ENCODE data around the gene UBXN6. TPM values are rescaled to one million over a fixed set of nuclear protein-coding genes. Genes with fewer than 3 reads are reported as not detected.

Gene UBXN6
- total and polyA plus RNA-seq, 7 donors = 47.1 to 160 (median 96.3) TPM

GRCh38 chr19:4504891-4505569 is 47.4 kb upstream of the UBXN6 start:
- Histone ChIP-seq H3K9me3 (no peaks in the 10 kb centered on the region), H3K27me3 (no peaks in the 10 kb centered on the region), H3K4me3 (no peak overlapping the region), H3K36me3 (peaks cover 19 to 83% (median 56%) of the 10 kb centered on the region in 4 donors), H3K27ac (peak overlapping the region in 3 of 4 donors; percentile 42 to 66 (median 63)), H3K4me1 (peaks cover 0 to 47% (median 34%) of the 10 kb centered on the region in 4 donors)
- TF ChIP-seq EP300 (IDR thresholded peaks at IDR 0.05) = no peak
- peak in 1 of 4 donors; percentile 3 for TF ChIP-seq POLR2AphosphoS5 (IDR thresholded peaks at IDR 0.05)
- no peak for TF ChIP-seq CTCF (IDR thresholded peaks at IDR 0.05)
- no peak for TF ChIP-seq POLR2A (IDR thresholded peaks at IDR 0.05)
- WGBS, 2 donors = 78 to 91% methylated on average over 15 of the region's 15 CpGs
- DNase-seq = no peak
- intact Hi-C loops (cut with DNase I) = no loop called here

GRCh38 chr19:4504297-4504701 is 46.7 kb upstream of the UBXN6 start:
- intact Hi-C loops (cut with DNase I) = no loop called here
- H3K27me3 ChIP-seq = no peaks in the 10 kb centered on the region
- H3K4me1 ChIP-seq = peaks cover 0 to 44% (median 33%) of the 10 kb centered on the region in 4 donors
- peak overlapping the region in 3 of 4 donors; percentile 26 to 66 (median 63) for H3K27ac ChIP-seq
- H3K36me3 ChIP-seq = peaks cover 19 to 91% (median 56%) of the 10 kb centered on the region in 4 donors
- H3K4me3 ChIP-seq = no peak overlapping the region
- DNase-seq = peak; percentile 67
- TF ChIP-seq POLR2AphosphoS5 (IDR thresholded peaks at IDR 0.05) = no peak
- no peak for TF ChIP-seq POLR2A (IDR thresholded peaks at IDR 0.05)
- no peak for TF ChIP-seq CTCF (IDR thresholded peaks at IDR 0.05)
- no peak for TF ChIP-seq EP300 (IDR thresholded peaks at IDR 0.05)
- 91 to 93% methylated on average over 23 of the region's 23 CpGs for WGBS, 2 donors
- H3K9me3 ChIP-seq = no peaks in the 10 kb centered on the region

GRCh38 chr19:4503825-4504170 is 46.2 kb upstream of the UBXN6 start:
- H3K27ac ChIP-seq = peak overlapping the region in 3 of 4 donors; percentile 49 to 66 (median 63)
- peaks cover 0 to 43% (median 32%) of the 10 kb centered on the region in 4 donors for H3K4me1 ChIP-seq
- H3K36me3 ChIP-seq = peaks cover 19 to 94% (median 57%) of the 10 kb centered on the region in 4 donors
- no peak for TF ChIP-seq CTCF (IDR thresholded peaks at IDR 0.05)
- no peak for TF ChIP-seq POLR2AphosphoS5 (IDR thresholded peaks at IDR 0.05)
- no peak for TF ChIP-seq EP300 (IDR thresholded peaks at IDR 0.05)
- TF ChIP-seq POLR2A (IDR thresholded peaks at IDR 0.05) = no peak
- H3K9me3 ChIP-seq = no peaks in the 10 kb centered on the region
- DNase-seq = no peak
- no peak overlapping the region for H3K4me3 ChIP-seq
- intact Hi-C loops (cut with DNase I) = no loop called here
- 93 to 94% methylated on average over 10 of the region's 10 CpGs for WGBS, 2 donors
- no peaks in the 10 kb centered on the region for H3K27me3 ChIP-seq

DNA sequence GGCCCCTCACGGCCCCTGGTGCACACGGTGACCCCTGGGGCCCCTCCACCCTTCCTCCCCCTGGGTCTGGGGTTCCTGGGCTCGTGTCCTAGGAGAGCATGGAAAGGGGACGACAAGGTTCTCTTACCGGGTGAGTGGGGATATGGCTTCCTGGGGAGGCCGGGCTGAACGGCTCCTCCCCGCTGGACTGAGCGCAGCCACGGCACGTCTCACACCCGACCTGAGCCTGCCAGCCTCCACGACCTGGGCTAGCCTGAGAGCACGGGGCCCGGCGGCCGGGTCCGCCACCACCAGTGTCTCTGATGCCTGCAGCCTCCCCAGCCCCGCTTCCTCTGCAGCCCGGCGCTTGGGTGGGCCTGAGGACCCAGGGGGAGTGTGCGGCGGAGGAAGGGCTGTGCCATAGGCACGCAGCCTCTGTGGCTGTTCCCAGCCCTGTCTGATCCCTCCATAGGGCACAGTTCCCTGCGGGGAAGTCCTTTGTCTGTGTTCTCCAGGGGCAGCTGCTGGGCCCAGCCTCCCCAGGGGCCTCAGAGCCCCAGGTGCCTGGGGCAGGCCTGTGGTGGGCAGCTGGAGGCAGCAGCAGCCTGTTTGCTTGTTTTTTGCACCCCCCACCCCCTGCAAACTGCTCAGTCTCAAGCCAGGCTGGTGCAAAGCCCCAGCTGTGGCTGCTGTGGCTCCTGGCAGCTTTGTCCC is 45.7 kb upstream of the UBXN6 start:
- Histone ChIP-seq H3K9me3 (no peaks in the 10 kb centered on the region), H3K36me3 (peaks cover 19 to 94% (median 59%) of the 10 kb centered on the region in 4 donors), H3K27ac (peak overlapping the region in 3 of 4 donors; percentile 49 to 66 (median 52)), H3K4me3 (no peak overlapping the region), H3K4me1 (peaks cover 0 to 38% (median 27%) of the 10 kb centered on the region in 4 donors), H3K27me3 (no peaks in the 10 kb centered on the region)
- TF ChIP-seq POLR2A (IDR thresholded peaks at IDR 0.05) = no peak
- TF ChIP-seq EP300 (IDR thresholded peaks at IDR 0.05) = no peak
- no peak for TF ChIP-seq CTCF (IDR thresholded peaks at IDR 0.05)
- no peak for TF ChIP-seq POLR2AphosphoS5 (IDR thresholded peaks at IDR 0.05)
- 91 to 93% methylated on average over 25 of the region's 25 CpGs for WGBS, 2 donors
- intact Hi-C loops (cut with DNase I) = no loop called here
- DNase-seq = peak; percentile 65
